ENCODE measurements around the gene EFCAB8. TPM values are rescaled to one million over a fixed set of nuclear protein-coding genes. Genes with fewer than 3 reads are reported as not detected.

Gene EFCAB8
- total RNA-seq, 1 donor from 2014 or later = 0.72 TPM

DNA sequence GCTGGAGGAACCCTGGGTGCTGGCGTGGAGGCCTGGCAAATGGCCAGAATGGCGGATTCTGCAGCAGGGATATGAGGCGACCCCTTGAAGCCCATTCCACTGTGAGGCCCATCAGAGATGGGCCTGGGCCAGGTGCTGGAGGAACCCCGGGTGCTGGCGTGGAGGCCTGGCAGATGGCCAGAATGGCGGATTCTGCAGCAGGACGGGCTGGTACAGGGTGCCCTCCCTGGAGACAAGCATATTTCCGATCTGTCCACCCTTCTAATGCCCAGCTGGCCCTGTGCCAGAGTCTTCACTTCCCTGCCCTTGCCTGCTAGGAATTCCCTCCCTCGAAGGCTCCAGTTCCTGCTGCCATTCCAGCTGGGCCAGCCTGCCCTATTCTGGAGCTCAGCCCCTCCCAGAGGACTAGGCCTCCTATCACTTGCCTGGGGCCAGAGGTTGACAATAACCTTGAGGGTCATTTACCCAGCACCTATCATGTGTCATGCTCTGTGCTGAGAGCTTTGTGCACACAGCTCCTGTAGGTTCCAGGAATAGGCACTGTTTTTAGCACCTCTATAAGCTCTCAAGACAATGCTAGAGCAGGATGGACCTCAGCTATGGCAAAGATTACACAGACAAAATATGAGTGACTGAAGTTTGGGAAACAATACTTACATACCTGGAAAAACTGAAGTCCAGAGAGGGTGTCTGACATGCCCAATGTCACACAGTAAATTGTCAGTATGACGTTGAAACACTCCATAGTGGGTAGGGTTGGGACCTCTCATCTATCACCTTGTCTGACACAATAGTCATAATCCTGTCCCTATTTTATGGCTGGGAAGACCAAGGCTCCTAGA lies 124.1 kb downstream of the EFCAB8 start:
- H3K36me3 ChIP-seq = no peaks in the 10 kb centered on the region
- H3K4me1 ChIP-seq = no peaks in the 10 kb centered on the region
- intact Hi-C loops (cut with DNase I) = no loop called here
- ATAC-seq = no peak
- TF ChIP-seq, protein P1, sequence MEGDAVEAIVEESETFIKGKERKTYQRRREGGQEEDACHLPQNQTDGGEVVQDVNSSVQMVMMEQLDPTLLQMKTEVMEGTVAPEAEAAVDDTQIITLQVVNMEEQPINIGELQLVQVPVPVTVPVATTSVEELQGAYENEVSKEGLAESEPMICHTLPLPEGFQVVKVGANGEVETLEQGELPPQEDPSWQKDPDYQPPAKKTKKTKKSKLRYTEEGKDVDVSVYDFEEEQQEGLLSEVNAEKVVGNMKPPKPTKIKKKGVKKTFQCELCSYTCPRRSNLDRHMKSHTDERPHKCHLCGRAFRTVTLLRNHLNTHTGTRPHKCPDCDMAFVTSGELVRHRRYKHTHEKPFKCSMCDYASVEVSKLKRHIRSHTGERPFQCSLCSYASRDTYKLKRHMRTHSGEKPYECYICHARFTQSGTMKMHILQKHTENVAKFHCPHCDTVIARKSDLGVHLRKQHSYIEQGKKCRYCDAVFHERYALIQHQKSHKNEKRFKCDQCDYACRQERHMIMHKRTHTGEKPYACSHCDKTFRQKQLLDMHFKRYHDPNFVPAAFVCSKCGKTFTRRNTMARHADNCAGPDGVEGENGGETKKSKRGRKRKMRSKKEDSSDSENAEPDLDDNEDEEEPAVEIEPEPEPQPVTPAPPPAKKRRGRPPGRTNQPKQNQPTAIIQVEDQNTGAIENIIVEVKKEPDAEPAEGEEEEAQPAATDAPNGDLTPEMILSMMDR (IDR thresholded peaks at IDR 0.05) = no peak
- DNase-seq = peak; percentile 45
- H3K27ac ChIP-seq = no peak overlapping the region
- no peak overlapping the region for H3K4me3 ChIP-seq
- H3K9me3 ChIP-seq = no peaks in the 10 kb centered on the region
- no peaks in the 10 kb centered on the region for H3K27me3 ChIP-seq

GRCh38 chr20:32983459-32984112 lies 124.9 kb downstream of the EFCAB8 start:
- H3K4me1 ChIP-seq = no peaks in the 10 kb centered on the region
- H3K9me3 ChIP-seq = no peaks in the 10 kb centered on the region
- peak; percentile 41 for DNase-seq
- H3K27me3 ChIP-seq = no peaks in the 10 kb centered on the region
- ATAC-seq = no peak
- H3K4me3 ChIP-seq = no peak overlapping the region
- TF ChIP-seq, protein P1 (IDR thresholded peaks at IDR 0.05) = no peak
- no peaks in the 10 kb centered on the region for H3K36me3 ChIP-seq
- H3K27ac ChIP-seq = no peak overlapping the region
- intact Hi-C loops (cut with DNase I) = no loop called here

DNA sequence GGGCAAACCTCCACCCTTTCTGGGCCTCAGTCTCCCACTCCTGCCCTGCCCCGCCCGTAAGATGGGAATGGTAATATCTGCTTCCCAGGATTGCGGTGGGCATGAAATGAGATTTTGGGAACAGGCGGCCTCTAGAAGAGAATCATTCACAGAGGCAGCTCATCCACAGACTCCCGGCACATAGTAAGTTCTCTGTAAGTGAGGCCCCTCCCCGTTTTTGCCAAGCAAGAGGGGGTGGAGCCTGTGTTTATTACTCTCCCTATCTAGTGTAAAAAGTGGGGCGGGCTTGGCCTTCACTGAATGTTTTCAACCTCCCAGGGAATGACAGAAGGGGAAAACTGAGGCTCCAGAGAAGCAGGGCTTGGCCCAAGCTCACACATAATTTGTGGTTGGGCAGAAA lies 125.5 kb downstream of the EFCAB8 start:
- intact Hi-C loops (cut with DNase I) = no loop called here
- Histone ChIP-seq H3K27me3 (no peaks in the 10 kb centered on the region), H3K27ac (no peak overlapping the region), H3K9me3 (no peaks in the 10 kb centered on the region), H3K4me1 (no peaks in the 10 kb centered on the region), H3K4me3 (no peak overlapping the region), H3K36me3 (no peaks in the 10 kb centered on the region)
- ATAC-seq = no peak
- TF ChIP-seq, protein P1 (IDR thresholded peaks at IDR 0.05) = no peak
- DNase-seq = no peak

GRCh38 chr20:32984631-32985354 lies 126.1 kb downstream of the EFCAB8 start:
- no peak for ATAC-seq
- Histone ChIP-seq H3K9me3 (no peaks in the 10 kb centered on the region), H3K36me3 (no peaks in the 10 kb centered on the region), H3K27ac (no peak overlapping the region), H3K27me3 (no peaks in the 10 kb centered on the region), H3K4me1 (no peaks in the 10 kb centered on the region), H3K4me3 (no peak overlapping the region)
- TF ChIP-seq, protein P1 (IDR thresholded peaks at IDR 0.05) = no peak
- intact Hi-C loops (cut with DNase I) = no loop called here
- DNase-seq = no peak

- intact Hi-C loops (cut with DNase I) = no loop called here
- Histone ChIP-seq H3K27ac (no peak overlapping the region), H3K4me1 (no peaks in the 10 kb centered on the region), H3K9me3 (no peaks in the 10 kb centered on the region), H3K36me3 (no peaks in the 10 kb centered on the region), H3K4me3 (no peak overlapping the region), H3K27me3 (no peaks in the 10 kb centered on the region)
- ATAC-seq (no peak), DNase-seq (no peak)
- TF ChIP-seq, protein P1 (IDR thresholded peaks at IDR 0.05) = no peak
Measured at GRCh38 chr20:32985596-32985995, 126.9 kb downstream of the EFCAB8 start.

Data from upper lobe of right lung (tissue), 1 donor.